ENCODE data around the gene ABCD4. TPM values are rescaled to one million over a fixed set of nuclear protein-coding genes. Genes with fewer than 3 reads are reported as not detected.
A peak's percentile ranks its signal among the peaks of the same experiment; 100 is the strongest.

The ABCD4 gene
- total RNA-seq, 4 donors from 2014 or later = 20.0 to 45.4 (median 33.0) TPM

- Histone ChIP-seq H3K27me3 (no peaks in the 10 kb centered on the region), H3K9me3 (no peaks in the 10 kb centered on the region), H3K4me3 (peak overlapping the region; percentile 60 to 81), H3K27ac (peak overlapping the region; percentile 55 to 89 (median 83)), H3K4me1 (peaks cover 0 to 50% (median 10%) of the 10 kb centered on the region in 3 donors), H3K36me3 (peaks cover 0 to 30% of the 10 kb centered on the region in 2 donors)
- TF ChIP-seq CTCF (IDR thresholded peaks at IDR 0.05) = peak in 3 of 4 experiments; percentile 51 to 61 (median 57)
- TF ChIP-seq POLR2A (IDR thresholded peaks at IDR 0.05) = no peak
- peak; percentile 37 for ATAC-seq
- WGBS, 2 donors (ENCODE audit: low coverage in 1 of 2) = 0% methylated on average over 6 of the region's 6 CpGs
Observed at GRCh38 chr14:74302152-74302628, 544 bp downstream of the ABCD4 start.

DNA sequence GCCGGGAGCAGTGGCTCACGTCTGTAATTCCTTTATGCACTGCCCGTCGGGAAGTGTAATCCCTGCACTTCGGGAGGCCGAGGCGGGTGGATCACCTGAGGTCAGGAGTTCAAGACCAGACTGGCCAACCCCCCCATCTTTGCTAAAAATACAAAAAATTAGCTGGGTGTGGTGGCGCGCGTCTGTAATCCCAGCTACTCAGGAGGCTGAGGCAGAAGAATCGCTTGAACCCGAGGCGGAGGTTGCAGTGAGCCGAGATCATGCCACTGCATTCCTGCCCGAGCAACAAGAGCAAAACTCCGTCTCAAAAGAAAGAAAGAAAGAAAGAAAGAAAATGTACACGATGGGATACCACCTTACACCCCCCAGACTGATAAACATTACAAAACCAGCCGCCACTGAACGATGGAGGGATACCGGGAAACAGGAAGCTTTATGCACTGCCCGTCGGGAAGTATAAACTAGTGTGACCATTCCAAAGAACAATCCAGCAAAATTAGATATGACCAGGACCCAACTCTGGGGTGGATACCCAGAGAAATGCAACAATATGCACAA lies 1.1 kb downstream of the ABCD4 start:
- peak overlapping the region; percentile 55 to 89 (median 83) for H3K27ac ChIP-seq
- H3K36me3 ChIP-seq = peaks cover 0 to 35% of the 10 kb centered on the region in 2 donors
- no peak for ATAC-seq
- 10 to 15% methylated on average over 7 to 12 of the region's 22 CpGs for WGBS, 2 donors (ENCODE audit: low coverage in 1 of 2)
- no peaks in the 10 kb centered on the region for H3K9me3 ChIP-seq
- H3K4me3 ChIP-seq = peak overlapping the region; percentile 60 to 81
- TF ChIP-seq EP300 (IDR thresholded peaks at IDR 0.05) (no peak), POLR2A (IDR thresholded peaks at IDR 0.05) (no peak), CTCF (IDR thresholded peaks at IDR 0.05) (no peak), POLR2AphosphoS5 (IDR thresholded peaks at IDR 0.05) (no peak)
- no peaks in the 10 kb centered on the region for H3K27me3 ChIP-seq
- H3K4me1 ChIP-seq = peaks cover 0 to 50% (median 10%) of the 10 kb centered on the region in 3 donors

DNA sequence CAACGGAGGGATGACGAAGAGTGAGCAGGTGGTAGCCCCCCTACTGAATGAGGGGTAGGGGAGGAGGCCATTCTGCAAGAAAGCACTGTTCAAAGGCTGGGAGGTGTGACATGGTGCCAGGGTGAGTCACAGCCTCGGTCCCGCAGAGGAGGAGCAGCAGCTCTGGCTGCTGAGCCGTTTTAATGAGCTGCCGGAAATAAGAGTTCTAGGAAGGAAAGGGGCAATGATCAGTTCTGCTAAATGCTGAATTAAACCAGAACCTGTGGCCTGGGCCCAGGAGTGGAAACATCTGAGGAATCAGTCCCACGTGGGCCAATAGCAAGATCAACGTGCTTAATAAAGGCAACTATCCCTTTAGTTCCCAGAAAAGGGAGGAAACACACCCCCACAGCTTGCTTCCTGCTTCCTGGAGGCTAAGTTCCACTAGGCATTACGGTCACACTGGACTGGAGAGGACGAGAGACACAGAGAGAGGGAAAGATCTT lies 3.6 kb downstream of the ABCD4 start:
- 34 to 50% methylated on average over 8 to 10 of the region's 10 CpGs for WGBS, 2 donors (ENCODE audit: low coverage in 1 of 2)
- Histone ChIP-seq H3K4me1 (peaks cover 0 to 50% (median 10%) of the 10 kb centered on the region in 3 donors), H3K36me3 (peaks cover 0 to 61% of the 10 kb centered on the region in 2 donors), H3K27me3 (no peaks in the 10 kb centered on the region), H3K9me3 (no peaks in the 10 kb centered on the region), H3K4me3 (no peak overlapping the region), H3K27ac (peak overlapping the region in 3 of 4 donors; percentile 20 to 61 (median 58))
- ATAC-seq = no peak
- TF ChIP-seq POLR2AphosphoS5 (IDR thresholded peaks at IDR 0.05) = peak; percentile 15
- TF ChIP-seq CTCF (IDR thresholded peaks at IDR 0.05) = no peak

DNA sequence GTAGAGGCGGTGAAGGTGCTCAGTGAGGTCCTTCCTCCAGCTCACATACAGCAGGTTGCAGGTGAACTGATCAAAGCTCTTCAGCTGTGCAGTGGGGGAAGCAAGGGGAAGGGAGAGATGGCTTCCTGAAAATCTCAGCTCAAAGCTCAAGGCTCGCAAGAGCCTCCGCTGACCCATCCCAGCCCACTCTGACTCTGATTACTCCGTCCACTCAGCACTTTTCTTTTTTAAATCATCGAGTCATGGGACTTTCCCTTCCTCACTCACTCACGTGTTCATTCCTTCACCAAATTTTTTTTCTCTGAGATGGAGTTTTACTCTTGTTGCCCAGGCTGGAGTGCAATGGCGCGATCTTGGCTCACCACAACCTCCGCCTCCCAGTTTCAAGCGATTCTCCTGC lies 4.7 kb downstream of the ABCD4 start:
- Histone ChIP-seq H3K9me3 (no peaks in the 10 kb centered on the region), H3K27me3 (no peaks in the 10 kb centered on the region), H3K4me3 (no peak overlapping the region), H3K36me3 (peaks cover 0 to 69% of the 10 kb centered on the region in 2 donors), H3K4me1 (peaks cover 0 to 44% (median 5%) of the 10 kb centered on the region in 3 donors), H3K27ac (no peak overlapping the region)
- WGBS, 2 donors (ENCODE audit: low coverage in 1 of 2) = 40 to 85% methylated on average over 1 to 9 of the region's 10 CpGs
- ATAC-seq = no peak
- TF ChIP-seq CTCF (IDR thresholded peaks at IDR 0.05) (no peak), POLR2AphosphoS5 (IDR thresholded peaks at IDR 0.05) (no peak), POLR2A (IDR thresholded peaks at IDR 0.05) (no peak), EP300 (IDR thresholded peaks at IDR 0.05) (no peak)

DNA sequence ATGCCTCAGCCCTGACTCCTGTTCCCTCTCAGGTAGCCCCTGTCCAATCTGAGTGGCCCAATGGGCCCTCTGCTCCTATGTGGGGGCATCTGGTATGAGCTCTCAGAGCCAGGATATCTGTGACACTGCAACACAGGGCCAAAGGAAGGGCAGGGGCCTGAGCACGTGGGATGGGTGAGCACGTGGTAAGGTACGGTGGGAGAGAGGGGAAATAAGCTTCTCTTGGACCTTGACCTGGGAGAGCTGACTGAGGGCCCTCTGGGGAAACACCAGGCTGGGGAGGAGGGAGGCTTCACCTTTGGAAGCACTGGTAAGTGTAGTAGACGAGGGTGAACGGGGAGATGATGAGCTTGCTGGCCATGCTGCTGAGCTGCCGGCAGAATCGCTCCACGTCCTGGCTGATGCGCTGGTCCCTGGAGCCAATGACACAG lies 6.7 kb downstream of the ABCD4 start:
- H3K36me3 ChIP-seq = peaks cover 0 to 89% of the 10 kb centered on the region in 2 donors
- H3K4me1 ChIP-seq = peaks cover 0 to 34% (median 5%) of the 10 kb centered on the region in 3 donors
- no peak for ATAC-seq
- H3K27ac ChIP-seq = no peak overlapping the region
- H3K27me3 ChIP-seq = no peaks in the 10 kb centered on the region
- no peak overlapping the region for H3K4me3 ChIP-seq
- H3K9me3 ChIP-seq = no peaks in the 10 kb centered on the region
- TF ChIP-seq EP300 (IDR thresholded peaks at IDR 0.05) (no peak), CTCF (IDR thresholded peaks at IDR 0.05) (no peak), POLR2A (IDR thresholded peaks at IDR 0.05) (no peak), POLR2AphosphoS5 (IDR thresholded peaks at IDR 0.05) (no peak)
- 83 to 90% methylated on average over 5 to 8 of the region's 9 CpGs for WGBS, 2 donors (ENCODE audit: low coverage in 1 of 2)

All from gastroesophageal sphincter (tissue), 4 donors.